Adipocyte (in vitro differentiated cells): ENCODE results near the gene CFI.

ENCODE experiments used
- DNase-seq: peaks from one replicate; pipeline ENCODE4 v3.0.0-alpha.2; 2015; ENCODE audit warnings: low read depth
- H3K27me3 ChIP-seq: replicated peaks from 2 replicates; pipeline ENCODE4 v1.7.0; 2013; ENCODE audit warnings: mild to moderate bottlenecking, low read length, moderate library complexity; ENCODE audit not compliant: control insufficient read depth, insufficient read depth
- H3K36me3 ChIP-seq: 2 replicates; pipeline ENCODE4 v1.7.0; 2013; ENCODE audit warnings: low read length, mild to moderate bottlenecking, moderate library complexity; ENCODE audit not compliant: control insufficient read depth, insufficient read depth, severe bottlenecking
- H3K4me1 ChIP-seq: 2 replicates; pipeline ENCODE4 v1.7.0; 2013; ENCODE audit warnings: mild to moderate bottlenecking, low read length, moderate library complexity; ENCODE audit not compliant: control insufficient read depth, insufficient read depth
- H3K4me3 ChIP-seq: 2 replicates; pipeline ENCODE4 v1.7.0; 2013; ENCODE audit warnings: mild to moderate bottlenecking, low read length, moderate library complexity
- H3K9ac ChIP-seq: 2 replicates; pipeline ENCODE4 v1.7.0; 2013; ENCODE audit warnings: mild to moderate bottlenecking, low read length, moderate library complexity
- H3K9me3 ChIP-seq: 2 replicates; pipeline ENCODE4 v1.7.0; 2013; ENCODE audit warnings: mild to moderate bottlenecking, low read length, moderate library complexity; ENCODE audit not compliant: control insufficient read depth

The CFI gene

GRCh38 chr4:109818268-109818667 lies 16.5 kb upstream of the CFI start:
- H3K9me3 ChIP-seq, result no peaks in the 10 kb centered on the region
- no peak overlapping the region for H3K9ac ChIP-seq
- no peak overlapping the region for H3K4me3 ChIP-seq
- H3K4me1 ChIP-seq, result peaks cover 22% of the 10 kb centered on the region
- peaks cover 27% of the 10 kb centered on the region for H3K36me3 ChIP-seq
- DNase-seq, result no peak
- H3K27me3 ChIP-seq, result no peaks in the 10 kb centered on the region

GRCh38 chr4:109816894-109817293 lies 15.1 kb upstream of the CFI start:
- peaks cover 14% of the 10 kb centered on the region for H3K36me3 ChIP-seq
- peaks cover 22% of the 10 kb centered on the region for H3K4me1 ChIP-seq
- no peaks in the 10 kb centered on the region for H3K9me3 ChIP-seq
- H3K4me3 ChIP-seq, result peak overlapping the region; percentile 100
- H3K9ac ChIP-seq, result peak overlapping the region; percentile 97
- no peak for DNase-seq
- H3K27me3 ChIP-seq, result no peaks in the 10 kb centered on the region

GRCh38 chr4:109816082-109816442 lies 14.3 kb upstream of the CFI start:
- H3K36me3 ChIP-seq, result peaks cover 9% of the 10 kb centered on the region
- no peaks in the 10 kb centered on the region for H3K9me3 ChIP-seq
- peaks cover 21% of the 10 kb centered on the region for H3K4me1 ChIP-seq
- H3K4me3 ChIP-seq, result peak overlapping the region; percentile 100
- H3K9ac ChIP-seq, result peak overlapping the region; percentile 97
- H3K27me3 ChIP-seq, result no peaks in the 10 kb centered on the region
- peak; percentile 43 for DNase-seq

- H3K9me3 ChIP-seq, result no peaks in the 10 kb centered on the region
- H3K4me1 ChIP-seq, result peaks cover 18% of the 10 kb centered on the region
- DNase-seq, result peak; percentile 96
- peak within 1 kb of the TSS; percentile 100 for H3K4me3 ChIP-seq
- peaks cover 9% of the 10 kb centered on the region for H3K36me3 ChIP-seq
- H3K9ac ChIP-seq, result peak within 1 kb of the TSS; percentile 97
- no peaks in the 10 kb centered on the region for H3K27me3 ChIP-seq
These were observed 13.6 kb upstream of the CFI start, which contains the start of gene GAR1 for GRCh38 chr4:109815151-109816081. Gene GAR1, plus strand, starts transcription at chr4:109815762. Its CDS starts 403 bp downstream, at chr4:109816165.

GRCh38 chr4:109811707-109812106 lies 9.9 kb upstream of the CFI start:
- Histone ChIP-seq H3K4me1 (peaks cover 10% of the 10 kb centered on the region), H3K4me3 (no peak overlapping the region), H3K27me3 (no peaks in the 10 kb centered on the region), H3K9me3 (no peaks in the 10 kb centered on the region), H3K9ac (no peak overlapping the region), H3K36me3 (no peaks in the 10 kb centered on the region)
- no peak for DNase-seq

- H3K9me3 ChIP-seq, result no peaks in the 10 kb centered on the region
- no peak overlapping the region for H3K9ac ChIP-seq
- no peak overlapping the region for H3K4me3 ChIP-seq
- H3K36me3 ChIP-seq, result no peaks in the 10 kb centered on the region
- DNase-seq, result no peak
- no peaks in the 10 kb centered on the region for H3K27me3 ChIP-seq
- H3K4me1 ChIP-seq, result peaks cover 4% of the 10 kb centered on the region
These were observed 9.0 kb upstream of the CFI start for GRCh38 chr4:109810552-109811387.

- Histone ChIP-seq H3K27me3 (no peaks in the 10 kb centered on the region), H3K9me3 (no peaks in the 10 kb centered on the region), H3K9ac (no peak overlapping the region)
These were observed 7.9 kb upstream of the CFI start for GRCh38 chr4:109809655-109810054.

GRCh38 chr4:109803924-109804571 lies 2.2 kb upstream of the CFI start:
- H3K27me3 ChIP-seq, result no peaks in the 10 kb centered on the region
- no peak overlapping the region for H3K9ac ChIP-seq
- DNase-seq, result peak; percentile 53
- H3K4me1 ChIP-seq, result peaks cover 16% of the 10 kb centered on the region
- no peak overlapping the region for H3K4me3 ChIP-seq
- no peaks in the 10 kb centered on the region for H3K9me3 ChIP-seq
- no peaks in the 10 kb centered on the region for H3K36me3 ChIP-seq

More at GRCh38 chr4:109809655-109810054, 7.9 kb upstream of the CFI start:
- H3K36me3 ChIP-seq, result no peaks in the 10 kb centered on the region
- no peak for DNase-seq
- H3K4me1 ChIP-seq, result peaks cover 1% of the 10 kb centered on the region
- H3K4me3 ChIP-seq, result no peak overlapping the region

GRCh38 chr4:109801099-109801789 lies 555 bp downstream of the CFI start:
- DNase-seq, result no peak
- H3K27me3 ChIP-seq, result no peaks in the 10 kb centered on the region
- no peaks in the 10 kb centered on the region for H3K36me3 ChIP-seq
- H3K9me3 ChIP-seq, result peaks cover 15% of the 10 kb centered on the region
- peak overlapping the region; percentile 31 for H3K4me3 ChIP-seq
- peaks cover 16% of the 10 kb centered on the region for H3K4me1 ChIP-seq
- H3K9ac ChIP-seq, result peak overlapping the region; percentile 13

GRCh38 chr4:109798866-109799265 lies 2.9 kb downstream of the CFI start:
- Histone ChIP-seq H3K4me1 (peaks cover 16% of the 10 kb centered on the region), H3K27me3 (no peaks in the 10 kb centered on the region), H3K4me3 (no peak overlapping the region), H3K9ac (no peak overlapping the region), H3K9me3 (peaks cover 28% of the 10 kb centered on the region), H3K36me3 (no peaks in the 10 kb centered on the region)
- DNase-seq, result no peak
